ENCODE results near the gene OSBP2.

The OSBP2 gene

GRCh38 chr22:30847583-30847982 lies 152.9 kb downstream of the OSBP2 start:
- no peak for DNase-seq (ENCODE audit: low read depth)

- DNase-seq (ENCODE audit: low read depth), result no peak
Measured at GRCh38 chr22:30855266-30855665, 160.6 kb downstream of the OSBP2 start.

- no peak for DNase-seq (ENCODE audit: low read depth)
Measured at GRCh38 chr22:30855677-30856518, 161.2 kb downstream of the OSBP2 start.

DNA sequence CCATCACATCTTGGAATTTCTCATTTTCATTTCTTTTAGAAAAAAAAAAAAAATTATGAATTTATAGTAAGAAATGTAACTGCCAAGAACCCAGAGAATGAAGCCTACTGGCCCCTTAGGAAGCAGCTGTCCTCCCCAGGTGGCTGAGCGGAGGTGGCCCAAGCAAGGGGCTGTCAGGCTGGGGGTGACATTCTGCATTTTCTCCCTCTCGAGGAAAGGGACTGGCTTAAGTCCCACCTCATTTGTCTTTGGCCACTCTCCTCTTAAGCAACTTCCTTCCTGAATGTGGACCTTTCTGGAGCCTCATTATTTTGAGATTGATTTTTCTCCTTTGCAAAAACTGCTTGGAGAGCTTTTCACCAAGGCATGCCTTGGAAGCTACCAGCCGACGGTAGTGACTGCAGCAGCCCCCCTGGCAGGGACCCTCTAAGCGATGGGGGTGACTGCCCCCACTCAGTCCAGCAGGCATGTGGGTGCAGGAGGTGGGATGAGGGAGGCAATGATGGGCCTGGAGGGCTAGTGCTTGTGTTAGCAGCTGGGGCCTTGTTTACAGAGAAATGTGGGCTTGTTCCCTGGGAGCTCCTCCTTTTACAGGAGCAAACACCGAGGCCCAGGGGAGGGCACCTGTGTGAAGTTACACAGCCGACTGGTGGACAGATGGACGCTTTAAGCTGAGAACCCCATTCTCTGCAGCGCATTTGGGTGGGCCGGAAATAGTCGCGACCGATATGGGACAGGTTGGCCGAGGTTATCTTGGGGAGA lies 162.2 kb downstream of the OSBP2 start:
- no peak for DNase-seq (ENCODE audit: low read depth)

GRCh38 chr22:30857791-30858190 lies 163.1 kb downstream of the OSBP2 start:
- DNase-seq (ENCODE audit: low read depth), result no peak

DNA sequence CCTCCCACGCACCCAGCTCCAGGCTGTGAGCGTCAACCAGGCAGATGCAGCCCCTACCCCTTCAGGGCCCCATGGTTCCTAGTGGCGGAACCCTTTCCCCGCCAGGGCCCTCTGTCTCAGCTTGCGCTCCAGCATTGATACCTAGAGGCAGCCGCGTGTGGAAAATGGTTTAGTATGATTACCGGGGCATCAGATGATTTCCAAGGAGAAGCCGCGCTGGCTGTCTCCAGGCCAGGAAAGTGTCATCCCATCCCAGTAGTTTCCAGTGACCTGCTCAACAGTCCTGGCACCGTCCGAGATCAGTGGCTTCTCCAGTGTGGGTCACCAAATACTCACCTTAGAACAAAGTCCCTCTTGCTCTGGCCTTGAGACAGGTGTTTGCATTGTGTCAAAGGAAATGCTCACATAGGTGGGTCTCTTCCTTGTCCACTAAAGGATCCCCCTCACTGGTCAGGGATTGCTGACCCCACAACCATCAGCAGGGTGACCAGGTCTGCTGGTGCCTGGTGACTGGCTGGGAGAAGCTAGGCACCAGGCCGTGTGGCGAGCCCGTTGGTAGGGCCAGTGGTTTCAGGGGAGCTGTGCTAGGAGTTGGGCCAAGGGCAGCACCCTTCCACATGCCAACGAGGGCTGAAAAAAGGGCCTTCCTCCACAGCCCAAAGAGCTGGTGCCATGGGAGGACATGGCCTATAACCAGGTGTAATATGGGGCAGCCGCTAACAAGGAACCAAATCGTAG lies 164.5 kb downstream of the OSBP2 start:
- no peak for DNase-seq (ENCODE audit: low read depth)

- no peak for DNase-seq (ENCODE audit: low read depth)
Measured at GRCh38 chr22:30859714-30860095, 165.0 kb downstream of the OSBP2 start.

- DNase-seq (ENCODE audit: low read depth), result no peak
Measured at GRCh38 chr22:30860176-30861105, 165.8 kb downstream of the OSBP2 start.

GRCh38 chr22:30861131-30861530 lies 166.5 kb downstream of the OSBP2 start:
- no peak for DNase-seq (ENCODE audit: low read depth)

- DNase-seq (ENCODE audit: low read depth), result no peak
Measured at GRCh38 chr22:30861688-30862552, 167.2 kb downstream of the OSBP2 start.

DNA sequence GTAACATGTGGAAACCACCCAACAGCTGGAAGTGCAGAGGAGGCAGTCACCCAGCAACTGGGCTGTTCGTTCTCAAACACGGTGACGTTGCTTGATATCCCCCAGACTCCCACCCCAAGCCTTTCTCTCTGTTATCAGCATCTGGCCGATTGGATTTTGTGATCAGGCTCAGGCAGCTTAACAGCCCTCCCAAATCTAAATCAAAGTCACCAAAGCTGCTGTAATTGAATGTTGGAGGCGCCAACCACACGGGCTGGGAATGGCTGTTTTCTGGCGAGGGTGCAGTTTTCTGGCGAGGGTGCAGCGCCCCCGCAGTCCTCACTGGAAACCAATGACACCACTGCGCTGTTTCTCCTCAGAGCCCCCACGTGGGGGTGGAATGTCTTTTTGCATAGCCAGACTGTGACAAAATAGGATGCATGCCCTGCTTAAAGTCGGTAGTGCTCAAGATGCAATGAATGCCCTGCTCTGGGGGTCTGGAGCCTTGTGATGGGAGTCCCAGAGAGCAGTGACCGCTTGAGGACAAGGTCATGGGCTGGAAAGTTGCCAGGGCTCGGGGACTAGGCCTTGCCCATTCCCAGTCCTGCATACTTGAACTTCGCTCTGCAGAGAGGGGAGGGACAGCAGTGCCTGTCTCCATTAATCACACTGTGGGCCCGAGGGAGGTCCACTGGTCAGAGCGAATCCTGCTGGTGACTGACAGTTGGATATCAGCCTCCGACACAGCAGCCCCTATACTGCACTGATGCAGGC lies 168.6 kb downstream of the OSBP2 start:
- DNase-seq (ENCODE audit: low read depth), result no peak

DNA sequence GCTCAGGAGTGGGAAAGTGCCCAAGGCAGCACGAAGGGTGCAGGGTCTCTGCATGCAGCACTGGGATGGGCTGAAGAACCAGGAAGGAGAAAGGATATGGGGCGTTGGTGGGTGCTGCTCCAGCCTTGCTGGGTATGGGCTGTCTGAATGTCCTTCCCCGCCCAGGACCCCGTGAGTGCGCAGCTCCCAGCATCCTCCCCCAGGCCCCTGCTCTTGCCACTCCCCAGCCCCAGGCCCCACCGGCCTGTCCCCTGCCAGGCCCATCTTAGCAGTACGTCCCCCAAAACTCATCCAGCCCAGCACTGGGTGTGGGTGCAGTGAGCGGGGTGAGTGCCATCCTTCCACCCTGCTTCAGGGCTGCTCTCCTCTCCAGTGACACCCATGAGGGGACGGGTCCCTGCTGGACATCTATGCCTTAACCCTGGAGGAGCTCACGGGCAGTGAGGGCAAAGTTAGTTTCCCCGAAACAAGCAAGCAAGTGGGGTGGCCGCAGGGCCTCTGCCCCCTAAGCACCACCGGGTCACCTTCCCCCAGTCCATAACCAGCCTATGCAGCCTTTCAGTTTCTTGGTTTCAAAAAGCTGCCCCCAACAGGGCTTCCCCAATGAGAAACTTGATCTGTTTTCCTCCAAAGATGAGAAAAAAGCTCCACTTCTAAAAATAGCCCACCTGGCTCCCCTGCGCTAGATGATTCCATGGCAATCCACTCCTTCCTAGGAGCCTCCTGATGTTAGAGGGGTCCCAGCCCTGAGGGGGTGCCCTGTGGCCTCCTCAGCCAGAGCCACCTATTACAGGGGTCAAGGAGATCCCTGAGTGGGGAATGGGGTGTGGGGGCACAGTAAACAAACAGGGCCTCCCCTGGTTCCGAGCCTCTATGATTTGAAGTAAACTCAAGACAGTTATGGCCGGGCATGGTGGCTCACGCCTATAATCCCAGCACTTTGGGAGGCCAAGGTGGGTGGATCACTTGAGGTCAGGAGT lies 170.1 kb downstream of the OSBP2 start:
- DNase-seq (ENCODE audit: low read depth), result no peak

- DNase-seq (ENCODE audit: low read depth), result no peak
Measured at GRCh38 chr22:30865656-30866055, 171.0 kb downstream of the OSBP2 start.

- no peak for DNase-seq (ENCODE audit: low read depth)
Measured at GRCh38 chr22:30866216-30866615, 171.5 kb downstream of the OSBP2 start.

DNA sequence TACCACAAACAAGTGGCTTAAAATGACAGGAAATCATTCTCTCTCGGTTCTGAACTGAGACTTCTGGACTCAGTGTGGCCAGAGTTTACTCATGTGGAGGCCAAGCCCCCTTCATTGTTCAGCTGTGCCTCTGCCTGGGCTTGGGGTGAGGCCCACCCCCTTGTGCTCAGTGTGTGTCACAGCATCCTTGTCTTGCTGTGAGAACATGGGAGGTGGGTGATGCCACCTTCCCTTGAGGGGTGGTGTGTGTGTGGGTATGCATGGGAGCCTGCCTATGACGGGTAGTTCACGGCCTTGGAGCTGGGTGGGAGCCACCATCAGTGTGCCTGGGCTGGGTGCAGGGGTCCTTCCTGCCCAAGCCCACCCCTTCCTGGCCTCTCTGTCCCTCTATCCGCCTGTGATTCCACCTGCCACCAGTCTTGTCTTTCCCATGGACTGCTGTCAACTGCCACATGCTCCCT lies 172.2 kb downstream of the OSBP2 start:
- no peak for DNase-seq (ENCODE audit: low read depth)

DNA sequence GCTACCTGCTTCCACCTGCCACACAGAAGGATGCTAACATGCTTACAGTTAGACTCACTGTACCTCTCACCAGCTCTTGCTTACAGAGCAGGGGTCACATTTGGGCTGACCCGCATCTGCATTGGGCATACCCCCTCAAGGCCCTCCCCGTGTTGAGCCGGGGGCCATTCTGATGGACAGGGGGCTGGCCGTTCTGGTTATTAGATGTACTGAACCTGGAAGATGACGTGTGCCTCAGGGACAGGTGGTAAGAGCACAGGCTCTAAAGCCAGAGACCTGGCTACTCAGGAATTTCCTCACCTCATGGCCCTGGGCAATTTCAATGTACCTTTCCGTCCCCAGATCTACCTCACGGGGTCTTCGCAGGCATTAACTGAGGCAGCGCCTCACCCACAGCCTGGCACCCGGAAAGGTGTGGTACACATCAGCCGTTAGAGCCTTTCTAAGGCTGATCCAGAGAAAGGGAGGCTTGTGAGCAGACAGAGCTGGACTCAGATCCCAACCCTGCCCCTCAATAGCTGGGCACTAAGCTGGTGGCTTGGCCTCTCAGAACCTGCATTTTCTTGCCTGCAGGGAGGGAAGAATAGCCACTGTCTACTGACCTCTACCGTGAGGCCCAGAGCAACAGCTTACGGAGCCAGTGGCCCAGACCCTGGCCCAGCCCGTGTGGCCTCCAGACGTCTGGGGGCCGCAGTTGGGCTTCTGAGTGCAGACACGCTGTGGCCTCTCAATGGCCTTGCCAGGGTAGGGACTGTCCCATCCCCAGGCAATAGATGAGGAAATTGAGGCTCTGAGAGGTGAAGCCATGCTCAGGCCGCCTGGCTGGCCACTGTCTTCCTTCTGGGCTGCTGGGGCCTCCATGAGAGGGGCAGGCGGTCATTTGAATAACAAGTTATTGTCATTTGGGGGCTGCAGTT lies 173.3 kb downstream of the OSBP2 start:
- no peak for DNase-seq (ENCODE audit: low read depth)

GRCh38 chr22:30868663-30869385 lies 174.2 kb downstream of the OSBP2 start:
- DNase-seq (ENCODE audit: low read depth), result no peak
